Right ventricle myocardium inferior (tissue), 1 donor: ENCODE results near the gene TIFAB. TPM values are rescaled to one million over a fixed set of nuclear protein-coding genes. Genes with fewer than 3 reads are reported as not detected.

Experiments used
- ATAC-seq: fragments of 200-7000 bp; cut with Tn5 transposase; one replicate; pipeline ENCODE4 v1.9.1; 2020; ENCODE audit warnings: mild to moderate bottlenecking, moderate library complexity
- DNase-seq: peaks from one replicate; pipeline ENCODE4 v3.0.0; 2021; ENCODE audit errors: missing footprints
- intact Hi-C: fragments of 100-400 bp; cut with DNase I; formaldehyde crosslinking; loops from one replicate; pipeline ENCODE4 v1.11.0; 2022
- total RNA-seq: library from RNA; stranded (reverse); fragmentation: NEBNext Ultra II Directional; extraction: Animal tissue kit (Norgen Biotek cat#: 25700); gene quantifications from one replicate; pipeline ENCODE4 v1.2.1, GENCODE V29; 2021
- donor health status: DM: no; HTN: yes; CAD: no; lungs with severe emphysema.

Gene TIFAB
- total RNA-seq, 1 donor from 2014 or later, result not detected

DNA sequence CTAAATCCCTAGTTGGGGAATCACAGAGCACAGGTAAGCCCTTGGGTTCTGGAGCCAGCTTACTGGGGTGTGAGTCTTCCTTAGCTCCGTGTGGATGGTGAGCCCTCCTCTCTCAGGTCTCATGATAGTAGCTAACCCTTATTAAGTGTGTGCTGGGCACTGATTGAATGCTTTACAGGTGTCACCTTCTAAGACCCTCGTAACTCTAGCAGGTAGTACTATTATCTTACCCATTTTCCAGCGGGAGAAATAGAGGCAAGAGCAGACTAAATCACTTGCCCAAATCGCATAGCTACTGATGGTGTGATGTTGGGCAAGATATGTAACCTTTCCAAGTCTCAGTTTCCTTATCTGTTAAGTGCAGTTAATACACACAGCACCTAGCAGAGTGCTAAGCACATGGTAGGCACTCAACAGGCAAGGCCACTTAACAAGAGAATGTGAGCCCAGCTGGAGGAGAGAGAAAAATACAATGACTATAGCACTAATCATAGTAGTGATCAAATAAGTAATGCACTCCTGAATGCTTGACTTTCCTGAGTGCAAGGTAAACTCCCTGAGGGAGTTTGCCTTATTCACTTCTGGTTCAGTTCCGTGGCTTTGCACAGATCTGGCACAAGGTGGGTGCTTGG, 4.7 kb downstream of the TIFAB start, which contains the start of gene DCANP1:
DCANP1 (minus strand) TSS at position 51 of the 632 bp plus-strand sequence. CDS start 240 bp downstream, outside the sequence.
- ATAC-seq, result no peak
- DNase-seq, result no peak
- intact Hi-C loops, result no loop called here

DNA sequence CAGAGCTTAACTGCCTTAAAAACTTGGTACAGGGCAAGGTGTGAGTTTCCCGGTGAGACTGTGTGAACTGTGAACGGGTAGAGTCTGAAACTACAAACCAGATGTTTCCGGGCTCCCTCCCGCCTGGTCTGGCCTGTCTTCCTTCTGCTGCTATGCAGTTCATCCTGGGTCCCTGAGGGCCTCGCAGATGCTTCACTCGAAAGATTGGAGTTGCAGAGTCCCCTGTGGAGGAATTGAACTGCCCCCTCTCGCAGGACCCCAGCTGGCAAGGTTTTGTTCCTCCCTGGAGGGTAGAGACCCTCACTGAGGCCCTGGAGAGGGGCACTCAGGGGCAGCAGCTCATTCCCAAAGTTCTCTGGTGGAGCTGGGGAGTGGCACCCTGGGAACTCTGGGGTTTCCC, 5.5 kb downstream of the TIFAB start:
- peak; percentile 26 for DNase-seq
- no peak for ATAC-seq
- intact Hi-C loops, result no loop called here

DNA sequence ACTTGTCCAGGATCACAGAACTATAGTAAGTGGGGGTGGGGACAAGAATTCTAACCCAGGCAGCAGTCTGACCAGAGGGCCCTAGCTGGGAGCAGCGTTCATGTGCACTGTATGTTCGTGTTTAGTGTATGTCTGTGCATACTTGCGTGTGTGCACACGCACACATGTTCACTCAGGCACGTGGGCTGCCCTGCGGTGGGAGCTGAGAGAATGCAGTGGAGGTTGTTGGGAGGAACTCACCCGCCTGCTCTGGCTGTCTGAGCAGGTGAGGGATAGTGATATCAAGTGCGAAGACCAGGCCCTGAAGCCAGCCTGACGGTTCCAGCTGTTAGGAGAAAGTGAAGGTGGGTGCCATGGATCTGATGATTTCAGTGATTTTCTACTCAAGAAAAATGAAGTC, 5.9 kb downstream of the TIFAB start:
- DNase-seq, result peak; percentile 56
- ATAC-seq, result no peak
- intact Hi-C loops, result no loop called here

DNA sequence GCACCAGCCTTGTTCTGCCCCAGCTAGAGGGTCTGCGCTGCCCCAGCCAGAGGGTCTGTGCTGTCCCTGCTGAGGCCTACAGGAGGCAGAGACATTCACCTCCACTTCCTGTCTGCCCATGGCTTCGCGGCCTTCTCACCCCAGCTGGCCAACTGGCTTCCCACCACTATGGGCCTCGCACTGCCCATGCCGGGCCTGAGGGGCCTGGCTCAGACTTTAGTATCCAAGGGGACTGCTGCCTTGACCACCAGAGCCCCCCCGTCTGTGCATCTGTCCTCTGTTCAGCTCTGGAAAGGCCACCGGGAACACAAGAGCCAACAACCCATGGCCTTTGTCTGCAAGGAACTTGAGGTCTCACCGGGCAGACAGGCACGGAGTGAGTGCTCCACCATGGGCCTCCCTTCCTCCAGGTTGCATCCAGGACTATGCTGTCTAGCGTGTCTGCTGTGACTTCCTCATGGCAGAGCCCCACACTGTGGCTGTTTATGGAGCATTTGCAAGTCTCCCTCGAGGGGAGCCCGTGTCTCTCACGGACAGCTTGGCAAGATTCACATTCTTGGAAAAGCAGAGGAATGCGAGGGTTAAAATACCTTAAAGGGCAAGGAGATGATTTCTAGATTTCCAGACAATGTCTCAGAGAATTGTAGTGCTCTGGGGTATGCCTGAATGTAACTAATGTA, 6.7 kb downstream of the TIFAB start:
- ATAC-seq (no peak), DNase-seq (peak; percentile 45)
- intact Hi-C loops, result no loop called here

DNA sequence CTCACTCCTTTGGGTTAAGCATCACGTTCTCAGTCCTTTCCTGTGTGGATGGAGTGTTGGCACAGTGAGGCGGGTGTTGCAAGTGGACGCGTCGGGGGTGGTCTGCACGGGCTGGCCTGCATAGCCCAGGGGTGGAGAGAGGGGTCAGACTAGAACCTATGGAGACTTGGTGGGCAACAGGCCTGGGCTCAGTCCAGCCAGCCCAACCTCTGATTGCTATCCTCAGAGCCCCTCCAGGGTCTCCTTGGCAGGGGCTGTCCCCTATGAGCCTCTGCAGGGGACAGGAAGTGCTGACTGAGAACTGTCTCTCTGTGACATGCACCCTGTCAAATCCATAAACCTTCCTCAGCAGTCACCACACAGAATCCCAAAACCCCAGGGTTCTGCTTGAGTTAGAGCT, 7.3 kb downstream of the TIFAB start:
- intact Hi-C loops, result no loop called here
- ATAC-seq (no peak), DNase-seq (peak; percentile 26)

DNA sequence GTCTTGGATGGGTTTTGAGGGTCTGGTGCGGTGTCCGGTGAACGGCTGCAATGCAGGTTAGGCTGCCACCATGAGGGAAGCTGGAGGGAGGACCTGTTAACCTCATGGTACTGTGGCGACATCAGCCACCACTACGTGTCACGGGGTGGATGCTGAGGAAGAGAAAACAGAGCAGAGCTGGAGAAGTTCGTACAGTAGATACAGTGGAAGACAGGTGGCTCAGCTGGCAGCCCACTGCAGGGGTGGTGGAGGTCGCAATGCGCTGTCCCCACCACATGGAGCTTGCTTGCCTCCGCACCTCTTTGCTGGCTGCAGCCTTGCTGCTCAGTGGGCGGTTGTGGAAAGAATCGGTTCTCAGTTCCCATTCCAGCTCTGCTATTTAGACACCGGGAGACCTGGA, 7.8 kb downstream of the TIFAB start:
- intact Hi-C loops, result no loop called here
- ATAC-seq (no peak), DNase-seq (peak; percentile 30)

DNA sequence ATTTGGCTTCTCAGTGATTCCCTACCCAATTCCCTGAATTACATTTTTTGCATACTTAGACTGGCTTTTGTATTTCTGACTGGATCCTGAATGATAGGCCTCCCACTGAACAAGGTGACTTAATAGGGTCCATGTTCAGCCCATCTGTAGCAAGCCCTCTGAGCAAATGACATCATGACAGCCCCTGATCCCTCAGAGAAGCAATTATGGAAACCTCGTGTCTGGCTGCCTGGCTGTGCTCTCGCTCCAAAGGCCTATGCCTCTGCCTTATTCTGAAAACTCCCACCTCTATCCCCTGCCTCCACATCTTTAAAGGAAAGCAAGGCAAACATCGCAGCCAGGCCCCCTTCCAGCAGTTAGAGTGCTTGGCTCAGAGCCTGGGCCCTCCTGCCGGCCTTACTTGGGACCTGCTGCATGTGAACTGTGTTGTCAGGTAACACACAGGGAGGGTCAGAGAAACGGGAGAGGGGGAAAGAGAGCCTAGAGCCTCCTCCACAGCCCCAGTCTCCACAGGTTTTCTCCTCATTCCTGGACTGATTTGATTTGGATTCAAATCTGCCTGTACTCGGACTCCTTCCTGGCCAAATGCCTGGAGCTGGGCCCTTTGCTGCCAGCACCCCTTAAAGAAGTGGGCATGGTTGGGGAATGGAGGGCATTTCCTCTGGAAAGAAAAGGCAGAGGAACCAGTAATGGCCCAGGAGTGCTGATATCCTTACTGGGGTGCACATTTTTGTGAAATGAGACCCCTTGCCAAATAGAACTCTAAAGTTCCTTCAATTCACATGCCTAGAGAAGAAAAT, 8.8 kb downstream of the TIFAB start:
- ATAC-seq, result no peak
- intact Hi-C loops, result no loop called here
- no peak for DNase-seq

DNA sequence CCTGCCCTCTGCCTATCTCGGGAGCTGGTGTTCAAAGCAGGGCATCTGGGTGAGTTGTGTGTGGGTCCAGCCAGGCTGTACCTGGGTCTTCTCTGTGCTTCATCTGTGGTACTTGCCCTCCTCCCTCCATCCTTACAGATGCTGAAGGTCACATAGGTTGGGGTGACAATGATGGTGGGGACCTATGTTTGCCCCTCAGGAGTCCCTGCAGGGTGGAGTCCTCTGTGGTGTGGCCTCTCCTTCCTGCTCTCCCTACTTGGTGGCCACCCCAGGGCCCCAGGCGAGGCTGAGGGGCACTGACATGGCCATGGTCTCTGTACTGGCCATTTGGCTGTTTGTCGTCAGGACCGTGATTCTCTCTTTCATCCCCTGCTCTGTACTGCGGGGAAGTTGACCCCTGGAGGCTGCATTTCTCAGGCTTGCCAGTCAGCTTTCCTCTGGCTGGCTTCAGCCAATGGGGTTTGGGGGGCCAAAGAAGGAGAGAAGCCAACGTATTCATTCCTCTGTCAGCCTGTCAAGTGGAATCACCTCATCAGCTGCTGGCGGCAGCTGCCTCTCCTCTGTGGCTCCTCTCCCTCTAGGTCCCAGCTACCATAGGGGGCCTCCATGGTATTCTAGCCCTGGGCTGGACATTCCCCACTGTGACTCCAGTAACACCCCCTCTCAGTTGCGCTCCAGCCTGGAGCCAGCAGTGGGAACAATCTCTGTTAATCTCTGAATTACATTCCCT, 9.6 kb downstream of the TIFAB start:
- DNase-seq (no peak), ATAC-seq (no peak)
- intact Hi-C loops, result no loop called here

DNA sequence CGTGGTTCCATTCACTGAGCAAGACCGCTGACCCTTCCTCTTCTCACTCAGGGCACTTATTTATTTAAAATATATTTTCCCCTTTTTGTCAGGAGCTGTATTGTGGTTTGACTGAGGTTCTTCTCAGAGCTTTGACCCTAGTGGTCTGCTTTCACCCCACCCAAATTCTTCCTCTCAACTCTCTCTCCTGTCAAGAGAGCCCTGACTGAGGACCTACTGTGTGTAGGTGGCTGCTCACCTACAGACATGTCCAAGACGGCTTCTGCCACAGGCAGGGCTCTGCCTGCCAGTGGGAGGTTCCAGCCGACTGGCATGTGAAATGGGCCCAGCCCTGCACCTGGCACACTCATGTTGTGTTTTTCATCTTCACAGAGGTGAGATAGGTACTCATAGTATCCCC, 10.2 kb downstream of the TIFAB start:
- ATAC-seq (no peak), DNase-seq (no peak)
- intact Hi-C loops, result no loop called here

DNA sequence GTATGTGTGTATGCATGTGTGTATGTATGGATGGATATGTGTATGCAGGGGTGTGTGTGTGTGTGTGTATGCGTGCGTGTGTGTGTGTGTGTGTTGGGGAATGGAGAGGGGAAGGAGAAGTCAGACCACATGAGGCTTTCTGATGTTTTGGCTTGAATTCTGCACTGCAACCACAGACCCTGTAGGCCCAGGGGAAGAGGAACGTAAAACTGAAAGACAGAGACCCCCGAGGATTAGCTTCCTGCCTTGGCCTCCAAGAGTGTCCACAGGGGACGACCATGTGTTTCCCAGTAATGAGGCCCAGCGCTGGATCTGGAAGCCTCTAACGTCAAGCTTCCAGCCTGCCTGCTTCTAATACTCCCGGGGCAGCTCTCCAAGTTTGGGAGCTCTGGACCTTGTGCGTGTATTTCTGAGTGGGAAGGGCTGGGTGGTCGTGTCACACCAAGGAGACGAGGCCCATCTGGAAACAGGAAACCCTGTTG, 10.8 kb downstream of the TIFAB start:
- ATAC-seq (no peak), DNase-seq (peak; percentile 52)
- intact Hi-C loops, result no loop called here

DNA sequence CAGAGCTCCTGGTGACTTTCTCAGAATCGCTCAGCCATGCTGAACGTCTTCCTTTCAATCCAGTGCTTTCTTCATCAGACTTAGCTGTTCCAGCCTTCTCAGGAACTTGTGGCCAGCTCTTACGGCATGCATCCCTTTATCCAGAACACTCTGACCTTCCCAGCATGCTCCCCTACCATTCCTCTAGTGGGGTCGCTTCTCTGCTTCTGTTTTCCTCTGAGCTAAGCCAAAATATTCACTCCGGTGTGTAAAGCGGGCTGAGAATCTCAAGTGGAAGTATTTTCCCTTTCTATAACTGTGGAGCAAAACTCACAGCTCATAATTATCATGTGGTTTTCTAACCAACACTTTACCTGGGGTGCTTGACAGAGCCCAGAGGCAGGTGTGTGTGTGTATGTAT, 11.2 kb downstream of the TIFAB start:
- DNase-seq, result no peak
- intact Hi-C loops, result no loop called here
- ATAC-seq, result no peak

DNA sequence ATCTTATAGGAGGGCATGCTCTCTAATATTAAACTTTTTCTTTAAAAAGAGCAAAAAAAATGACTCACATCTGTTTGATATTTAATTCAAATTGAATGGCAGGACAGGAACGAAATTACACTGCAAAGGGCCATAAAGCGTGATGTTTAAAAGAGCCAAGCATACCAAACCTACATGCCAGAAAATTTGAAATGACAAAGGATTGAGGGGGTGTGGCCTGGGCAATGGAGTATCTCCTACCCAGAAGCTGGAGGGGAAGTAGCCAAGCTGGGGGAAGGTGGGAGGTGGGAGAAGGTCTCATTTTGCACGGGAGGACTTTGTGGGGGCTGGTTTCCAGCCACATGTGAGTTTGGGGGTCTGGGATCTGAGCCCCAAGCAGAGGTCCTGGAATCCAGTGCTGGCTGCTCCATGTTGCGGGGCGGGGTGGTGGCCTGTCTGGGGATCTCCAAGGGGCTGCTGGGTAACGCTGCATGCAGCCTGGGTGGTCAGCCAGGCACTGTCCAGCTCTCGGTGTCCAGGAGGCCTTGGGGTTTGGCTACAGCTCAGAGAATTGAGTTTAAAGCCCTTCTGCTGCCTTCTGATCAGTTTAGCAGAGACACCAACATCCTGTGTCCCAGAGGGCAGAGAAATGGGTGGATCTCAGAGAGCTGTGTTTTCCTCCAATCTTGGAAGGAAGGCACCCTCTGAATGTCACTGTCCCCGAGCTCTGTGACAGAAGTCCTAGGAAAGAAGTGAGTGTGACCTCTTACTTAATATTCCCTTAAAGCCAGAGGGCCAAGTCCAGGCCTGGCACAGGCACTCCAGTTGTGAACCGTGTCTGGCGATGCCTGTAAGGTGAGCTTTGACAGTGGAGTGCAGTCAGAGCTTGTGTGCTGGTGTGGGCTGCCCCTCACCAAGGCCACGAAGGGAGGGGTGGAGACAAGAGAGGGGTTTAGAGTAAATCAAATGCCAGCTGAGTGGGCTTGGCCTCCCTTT, 12.6 kb downstream of the TIFAB start:
- intact Hi-C loops, result no loop called here
- ATAC-seq (no peak), DNase-seq (peak; percentile 44)

DNA sequence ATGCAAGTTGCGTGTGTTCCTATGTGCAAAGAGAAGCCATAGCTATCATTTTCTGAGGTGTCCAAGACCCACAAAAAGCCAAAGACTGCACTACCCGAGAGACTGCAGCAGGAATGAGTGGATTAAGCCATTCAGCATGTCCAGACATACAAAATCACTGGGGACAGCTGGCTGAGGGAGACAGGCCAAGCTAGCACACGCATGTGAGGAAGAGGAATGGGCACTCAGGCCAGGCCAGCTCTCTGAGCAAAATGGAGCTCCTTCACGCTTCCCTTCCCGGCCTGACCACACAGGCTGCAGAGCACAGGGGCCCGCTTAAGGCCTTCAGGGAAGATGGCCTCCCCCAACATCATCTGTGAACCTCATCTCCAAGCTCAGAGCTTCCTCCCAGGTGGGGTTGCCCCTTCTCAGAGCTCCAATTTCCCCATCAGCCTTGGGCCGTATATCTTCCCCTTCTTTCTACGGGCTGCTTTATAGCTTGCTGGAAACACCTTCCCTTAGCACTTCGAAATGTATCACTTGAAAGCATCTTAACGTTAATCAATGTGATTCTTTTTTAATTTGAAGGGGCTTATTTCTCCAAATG, 13.4 kb downstream of the TIFAB start:
- ATAC-seq (no peak), DNase-seq (peak; percentile 37)
- intact Hi-C loops, result no loop called here

DNA sequence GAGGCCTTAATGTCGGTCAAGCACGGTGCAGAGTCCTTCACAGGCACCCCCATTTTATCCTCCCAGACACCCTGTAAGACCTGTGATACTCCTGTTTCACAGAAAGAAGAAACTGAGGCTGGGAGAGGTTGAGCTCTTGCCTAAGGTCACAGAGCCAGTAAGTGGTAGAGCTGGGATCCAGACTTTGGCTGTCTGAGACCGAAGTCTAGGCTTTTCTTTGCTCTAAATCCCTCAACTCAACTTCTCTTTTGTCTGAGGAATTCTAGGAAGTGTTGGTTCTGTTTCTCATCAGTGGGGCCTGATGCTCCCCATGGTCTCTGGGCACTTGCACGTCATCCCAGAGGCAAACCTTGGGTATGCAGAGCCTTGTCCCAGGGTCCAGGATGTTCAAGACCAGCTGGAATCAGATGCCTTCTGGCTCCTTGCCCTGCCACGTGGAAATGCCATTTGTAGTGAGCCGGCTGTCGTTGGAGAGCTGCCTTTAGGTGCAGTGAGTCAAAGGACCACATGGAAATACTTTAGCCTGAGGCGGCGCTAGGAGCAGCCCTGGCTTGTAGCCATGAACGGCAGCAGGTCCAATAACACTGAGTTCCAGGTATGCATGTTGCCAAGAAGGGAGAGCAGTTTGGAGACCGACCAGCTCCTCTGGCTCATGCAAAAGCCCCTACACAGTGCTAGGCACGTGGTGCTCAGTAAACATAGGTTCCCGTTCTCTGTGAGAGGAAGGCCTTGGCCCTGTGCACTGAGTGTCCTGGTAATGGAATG, 14.2 kb downstream of the TIFAB start:
- ATAC-seq (peak; percentile 42), DNase-seq (peak; percentile 68)
- intact Hi-C loops, result no loop called here

DNA sequence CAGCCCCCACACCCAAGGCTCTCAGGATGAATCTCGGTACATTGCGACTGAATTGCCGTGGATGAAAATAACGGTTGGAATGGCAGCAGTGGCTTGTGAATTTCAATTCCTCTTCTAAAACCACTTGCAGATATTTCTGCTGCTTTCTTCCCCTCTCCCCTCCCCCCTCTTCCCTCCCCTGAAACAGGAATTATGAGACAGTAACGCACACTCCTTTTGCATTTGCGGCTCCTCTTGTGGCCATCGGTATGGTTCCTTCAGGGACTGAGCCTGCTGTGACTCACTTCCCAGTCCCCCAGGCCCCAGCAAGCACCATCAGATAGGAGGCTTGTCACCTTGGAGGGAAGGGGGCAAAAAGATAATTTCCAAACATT, 14.7 kb downstream of the TIFAB start:
- intact Hi-C loops, result no loop called here
- no peak for DNase-seq
- peak; percentile 34 for ATAC-seq

DNA sequence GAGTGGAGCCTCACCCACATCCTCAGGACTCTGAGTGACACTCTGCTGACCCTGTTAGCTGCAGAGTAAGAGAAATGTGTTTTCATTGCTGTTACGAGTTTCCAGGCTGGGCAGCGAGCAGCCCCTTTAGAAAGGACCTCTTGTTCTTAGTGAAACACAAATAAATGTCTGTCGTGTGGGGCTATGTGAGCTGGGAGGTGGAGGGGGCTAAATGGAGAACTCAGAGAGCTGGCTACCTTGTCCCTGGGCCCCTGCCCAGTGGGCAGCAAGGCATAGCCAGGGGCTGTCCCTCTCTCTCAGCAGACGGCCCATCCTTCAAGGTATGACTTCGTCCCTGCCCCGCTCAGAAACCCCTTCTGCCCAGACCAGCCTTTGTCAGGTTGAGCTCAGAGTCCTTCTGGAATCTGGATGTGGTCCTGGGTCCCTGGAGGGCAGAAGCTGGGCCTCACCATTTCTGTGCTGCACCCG, 15.2 kb downstream of the TIFAB start:
- DNase-seq (no peak), ATAC-seq (no peak)
- intact Hi-C loops, result no loop called here
